ENCODE results near the gene L1CAM. TPM values are rescaled to one million over a fixed set of nuclear protein-coding genes. Genes with fewer than 3 reads are reported as not detected.

L1CAM gene
- total RNA-seq, 2 experiments from 2014 or later, result not detected

DNA sequence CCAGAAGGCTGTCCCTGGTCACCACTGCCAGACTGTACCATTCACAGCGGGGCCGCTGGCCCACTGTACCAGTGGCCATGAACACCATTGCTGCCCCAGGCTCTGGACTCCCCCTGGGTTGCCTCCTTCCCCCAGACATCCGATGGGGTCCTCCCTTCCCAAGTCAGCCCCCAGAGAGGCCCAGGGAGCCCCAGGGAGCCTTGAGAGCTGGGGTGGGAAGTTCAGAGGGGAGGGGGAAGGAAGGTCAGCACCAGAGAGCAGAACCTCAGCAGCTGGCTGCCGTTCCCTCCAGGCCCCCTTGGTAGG lies 40.5 kb upstream of the L1CAM start:
- H3K4me1 ChIP-seq (ENCODE audit: insufficient read depth, low read length, poor library complexity, severe bottlenecking), result peaks cover 44% of the 10 kb centered on the region
- peak overlapping the region; percentile 100 for H3K27ac ChIP-seq (ENCODE audit: low read depth, low read length, poor library complexity, severe bottlenecking)
- no peak for TF ChIP-seq EZH2phosphoT487 (IDR thresholded peaks at IDR 0.05; ENCODE audit: borderline replicate concordance, low read depth, low read length)
- TF ChIP-seq, protein P1, sequence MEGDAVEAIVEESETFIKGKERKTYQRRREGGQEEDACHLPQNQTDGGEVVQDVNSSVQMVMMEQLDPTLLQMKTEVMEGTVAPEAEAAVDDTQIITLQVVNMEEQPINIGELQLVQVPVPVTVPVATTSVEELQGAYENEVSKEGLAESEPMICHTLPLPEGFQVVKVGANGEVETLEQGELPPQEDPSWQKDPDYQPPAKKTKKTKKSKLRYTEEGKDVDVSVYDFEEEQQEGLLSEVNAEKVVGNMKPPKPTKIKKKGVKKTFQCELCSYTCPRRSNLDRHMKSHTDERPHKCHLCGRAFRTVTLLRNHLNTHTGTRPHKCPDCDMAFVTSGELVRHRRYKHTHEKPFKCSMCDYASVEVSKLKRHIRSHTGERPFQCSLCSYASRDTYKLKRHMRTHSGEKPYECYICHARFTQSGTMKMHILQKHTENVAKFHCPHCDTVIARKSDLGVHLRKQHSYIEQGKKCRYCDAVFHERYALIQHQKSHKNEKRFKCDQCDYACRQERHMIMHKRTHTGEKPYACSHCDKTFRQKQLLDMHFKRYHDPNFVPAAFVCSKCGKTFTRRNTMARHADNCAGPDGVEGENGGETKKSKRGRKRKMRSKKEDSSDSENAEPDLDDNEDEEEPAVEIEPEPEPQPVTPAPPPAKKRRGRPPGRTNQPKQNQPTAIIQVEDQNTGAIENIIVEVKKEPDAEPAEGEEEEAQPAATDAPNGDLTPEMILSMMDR (conservative IDR thresholded peaks at IDR 0.05; ENCODE audit: low read length), result no peak
- BruUV-seq (replicated peaks), result no TSS peak
- peak overlapping the region; percentile 100 for H3K4me2 ChIP-seq (ENCODE audit: low read length)
- H2AFZ ChIP-seq (ENCODE audit: low read length), result no peak overlapping the region
- POLR2A ChIA-PET, result interaction anchor here (0.8 to 1.7 kb wide), 6 partner anchors 40 to 96 kb away, joined by 3 to 6 read pairs (median 3); partner anchors contain the start of gene HCFC1
- CTCF ChIA-PET (ENCODE audit: unreplicated experiment), result interaction anchor here (0.9 to 1.2 kb wide), 2 partner anchors 40 to 42 kb away, joined by 3 read pairs; no protein-coding TSS in a partner anchor
- peaks cover 30% of the 10 kb centered on the region; the same call in 1 of the 2 replicates for H3K79me2 ChIP-seq (ENCODE audit: insufficient read depth, low read depth, low read length)
- H3K9me3 ChIP-seq (ENCODE audit: low read length), result no peaks in the 10 kb centered on the region
- H3K4me3 ChIP-seq (ENCODE audit: low read depth, low read length, poor library complexity, severe bottlenecking), result peak overlapping the region; percentile 99
- no peak for DNase-seq (ENCODE audit: low spot score)
- no peaks in the 10 kb centered on the region for H3K9me2 ChIP-seq (ENCODE audit: insufficient read depth, low read length)
- H4K20me1 ChIP-seq (ENCODE audit: insufficient read depth, low read length), result no peaks in the 10 kb centered on the region
- intact Hi-C loops (cut with micrococcal nuclease; ENCODE audit: unreplicated experiment), result loop anchor here (10.0 kb wide), 1 partner anchor 448 kb away; the partner anchor contains the start of genes EMD and FLNA
- H3K36me3 ChIP-seq (ENCODE audit: insufficient read depth, low read length), result peaks cover 29% of the 10 kb centered on the region

DNA sequence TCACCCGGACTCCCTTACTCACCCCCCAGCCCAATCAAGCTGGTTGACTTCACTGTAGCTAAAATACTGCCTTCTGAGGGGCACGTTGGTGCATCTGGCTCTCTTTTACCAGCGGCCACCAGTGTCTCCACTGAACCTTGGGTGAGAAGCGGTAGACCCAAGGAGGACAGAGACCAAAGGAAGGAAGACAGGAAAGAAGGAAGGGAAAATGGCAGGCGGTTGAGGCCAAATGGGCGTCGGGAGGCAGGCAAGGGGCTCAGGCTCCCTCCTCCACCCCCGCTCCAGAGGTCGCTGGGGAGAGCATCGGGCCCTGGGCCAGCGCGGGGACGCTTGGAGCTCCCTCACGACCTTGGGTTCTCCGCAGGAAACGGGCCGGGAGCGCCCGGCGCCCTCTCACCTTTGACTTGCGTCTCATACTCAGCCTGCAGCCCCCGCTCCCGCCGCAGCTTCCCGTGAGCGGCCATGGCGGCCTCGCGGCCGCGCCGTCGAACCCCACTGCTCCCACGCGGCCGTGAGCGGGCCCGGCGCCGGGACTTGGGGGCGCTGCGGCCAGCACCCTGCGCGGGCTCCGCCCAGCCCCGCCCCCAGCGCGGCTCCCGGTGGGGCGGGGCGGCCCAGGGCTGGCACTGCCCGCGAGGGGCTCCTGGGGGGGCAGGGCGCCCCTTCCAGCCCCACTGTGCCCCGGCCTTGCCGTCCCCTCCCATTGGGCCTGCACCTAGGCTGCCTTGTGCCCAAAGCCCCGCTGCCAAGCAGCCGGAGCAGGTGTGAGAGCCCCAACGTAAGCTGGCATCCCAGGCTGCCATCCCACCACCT lies 40.0 kb upstream of the L1CAM start, which contains the start of gene ARHGAP4:
TSS of gene ARHGAP4 (minus strand) at position 526 of the 813 bp plus-strand sequence. CDS start at position 464, 62 bp downstream.
- Histone ChIP-seq H3K27ac (ENCODE audit: low read depth, low read length, poor library complexity, severe bottlenecking) (peak within 1 kb of the TSS; percentile 100), H3K4me3 (ENCODE audit: low read depth, low read length, poor library complexity, severe bottlenecking) (peak within 1 kb of the TSS; percentile 99), H3K9me3 (ENCODE audit: low read length) (no peaks in the 10 kb centered on the region), H3K4me2 (ENCODE audit: low read length) (peak within 1 kb of the TSS; percentile 100), H3K79me2 (ENCODE audit: insufficient read depth, low read depth, low read length) (peaks cover 30% of the 10 kb centered on the region; the same call in 1 of the 2 replicates), H3K9me2 (ENCODE audit: insufficient read depth, low read length) (no peaks in the 10 kb centered on the region), H2AFZ (ENCODE audit: low read length) (no peak within 1 kb of the TSS), H3K36me3 (ENCODE audit: insufficient read depth, low read length) (peaks cover 25% of the 10 kb centered on the region), H3K4me1 (ENCODE audit: insufficient read depth, low read length, poor library complexity, severe bottlenecking) (peaks cover 44% of the 10 kb centered on the region), H4K20me1 (ENCODE audit: insufficient read depth, low read length) (no peaks in the 10 kb centered on the region)
- no peak for TF ChIP-seq EZH2phosphoT487 (IDR thresholded peaks at IDR 0.05; ENCODE audit: borderline replicate concordance, low read depth, low read length)
- TF ChIP-seq, protein P1 (conservative IDR thresholded peaks at IDR 0.05; ENCODE audit: low read length), result no peak
- intact Hi-C loops (cut with micrococcal nuclease; ENCODE audit: unreplicated experiment), result loop anchor here (1.0 to 10.0 kb wide), 2 partner anchors 132 to 449 kb away; partner anchors contain the start of genes EMD, FLNA, IDH3G and SSR4
- ChIA-PET CTCF (ENCODE audit: unreplicated experiment) (interaction anchor here (1.2 to 1.4 kb wide), 4 partner anchors 21 to 44 kb away, joined by 3 to 11 read pairs (median 4); no protein-coding TSS in a partner anchor), POLR2A (interaction anchor here (0.5 to 2.4 kb wide), 11 partner anchors 8 to 556 kb away, joined by 3 to 33 read pairs (median 4); partner anchors contain the start of genes HCFC1, IDH3G, NAA10 and SSR4)
- peak; percentile 62 for DNase-seq (ENCODE audit: low spot score)
- TSS peak; percentile 98 for BruUV-seq (replicated peaks)
